HepG2 (cell line): ENCODE results near the gene DOCK10. TPM values are rescaled to one million over a fixed set of nuclear protein-coding genes. Genes with fewer than 3 reads are reported as not detected.

ENCODE experiments used
- ATAC-seq: fragments of 200-7000 bp; cut with Tn5 transposase; 3 replicates; pipeline ENCODE4 v1.9.1; 2020; ENCODE audit warnings: mild to moderate bottlenecking, moderate library complexity
- BruUV-seq: library from RNA; stranded (reverse); fragments of 400-500 nt; replicated peaks from 2 replicates; lab custom pipeline; 2021; lab: Mats Ljungman, UMichigan
- CTCF ChIA-PET: fragments of 300-600 bp; formaldehyde crosslinking; extraction: SDS; loops from one replicate; lab custom pipeline; 2021; ENCODE audit warnings: low total read pairs, inconsistent platforms, low intra/inter-chr PET ratio; lab: Yijun Ruan, JAX
- POLR2A ChIA-PET: fragments of 350-600 bp; sonication (Branson Sonifier 250); formaldehyde crosslinking; loops from one replicate; lab custom pipeline; 2020; ENCODE audit warnings: antibody characterized with exemption, inconsistent platforms; lab: Yijun Ruan, JAX
- DNase-seq: peaks from one replicate; pipeline ENCODE4 v3.0.0-alpha.2; 2015; ENCODE audit warnings: low spot score
- FAIRE-seq: peaks from 3 replicates; lab custom pipeline; 2011; peaks lifted over from hg19 to GRCh38; lab: Jason Lieb, UNC
- H2AFZ ChIP-seq: one replicate; pipeline ENCODE4 v1.6.1; 2011; ENCODE audit warnings: low read length, inconsistent platforms
- H3K27ac ChIP-seq: fragments of 300-600 bp; 3 replicates; pipeline ENCODE4 v1.8.0; 2011; ENCODE audit warnings: mixed run types, mild to moderate bottlenecking, mixed read lengths, low read length, inconsistent platforms; ENCODE audit not compliant: insufficient read depth; ENCODE audit errors: extremely low read length
- H3K27me3 ChIP-seq, 2 experiments: fragments of 200-600 bp in 1 of 2; 2 replicates in 1 of 2; 3 replicates in 1 of 2; pipeline versions ENCODE4 v1.6.0 to v1.8.0; 2011; ENCODE audit warnings: low read length in 2 of 2, mild to moderate bottlenecking in 2 of 2, moderate library complexity in 2 of 2, inconsistent platforms in 1 of 2; ENCODE audit not compliant: insufficient read depth in 2 of 2, control insufficient read depth in 1 of 2
- H3K36me3 ChIP-seq, 2 experiments: fragments of 200-600 bp in 1 of 2; replicated peaks in 1 of 2; 2 replicates in 1 of 2; 3 replicates in 1 of 2; pipeline versions ENCODE4 v1.5.1 to v1.8.0; 2011; ENCODE audit warnings: low read length in 2 of 2, inconsistent platforms in 1 of 2; ENCODE audit not compliant: insufficient read depth in 2 of 2, control insufficient read depth in 1 of 2
- H3K4me1 ChIP-seq: 2 replicates; pipeline ENCODE4 v1.5.1; 2012; ENCODE audit warnings: low read length, inconsistent platforms; ENCODE audit not compliant: insufficient read depth
- H3K4me2 ChIP-seq: 2 replicates; pipeline ENCODE4 v1.6.0; 2011; ENCODE audit warnings: low read depth, low read length, inconsistent platforms
- H3K4me3 ChIP-seq, 3 experiments: fragments of 200-600 bp in 1 of 3; sonication (generic), shearing (Covaris generic) in 1 of 3; replicated peaks in 1 of 3; 2 replicates each; pipeline ENCODE4 v1.5.1; 2011 to 2016; ENCODE audit warnings: low read length in 3 of 3, inconsistent platforms in 2 of 3, low read depth in 2 of 3, mild to moderate bottlenecking in 2 of 3, control low read depth in 1 of 3, mixed read lengths in 1 of 3; ENCODE audit not compliant: insufficient read depth in 1 of 3
- H3K79me2 ChIP-seq: one replicate; pipeline ENCODE4 v1.6.1; 2011; ENCODE audit warnings: low read length, inconsistent platforms; ENCODE audit not compliant: insufficient read depth
- H3K9ac ChIP-seq: 2 replicates; pipeline ENCODE4 v1.6.0; 2011; ENCODE audit warnings: mild to moderate bottlenecking, low read depth, low read length, inconsistent platforms; ENCODE audit not compliant: insufficient read depth
- H3K9me3 ChIP-seq: 2 replicates; pipeline ENCODE4 v1.5.1; 2012; ENCODE audit warnings: mild to moderate bottlenecking, low read length
- H4K20me1 ChIP-seq: 2 replicates; pipeline ENCODE4 v1.6.0; 2011; ENCODE audit warnings: inconsistent platforms, mild to moderate bottlenecking, low read length, moderate library complexity; ENCODE audit not compliant: insufficient read depth
- MTF1 ChIP-seq: sonication (generic); formaldehyde crosslinking; IDR thresholded peaks from 2 replicates; pipeline ENCODE4 v1.5.0; 2020; ENCODE audit warnings: missing genetic modification reagents
- NBN ChIP-seq: fragments of 450-650 bp; conservative IDR thresholded peaks from 2 replicates; pipeline ENCODE4 v1.6.1; 2017
- POLR2A ChIP-seq, 2 experiments: IDR thresholded peaks; 2 replicates each; pipeline ENCODE4 v1.6.1; 2011; ENCODE audit warnings: low read depth in 2 of 2, low read length in 2 of 2, mild to moderate bottlenecking in 1 of 2, moderate library complexity in 1 of 2; ENCODE audit not compliant: insufficient read depth in 1 of 2
- POLR2AphosphoS2 ChIP-seq: IDR thresholded peaks from 2 replicates; pipeline ENCODE4 v1.6.1; 2011; ENCODE audit warnings: low read depth, low read length, improper control_type of control experiment
- SP4 ChIP-seq: sonication (generic); formaldehyde crosslinking; IDR thresholded peaks from 2 replicates; pipeline ENCODE4 v1.8.1; 2023; ENCODE audit warnings: mild to moderate bottlenecking, missing genetic modification reagents
- TFDP2 ChIP-seq: sonication (generic); formaldehyde crosslinking; IDR thresholded peaks from 2 replicates; pipeline ENCODE4 v1.4.0; 2020; ENCODE audit warnings: missing genetic modification reagents
- ZFP62 ChIP-seq: sonication (generic); formaldehyde crosslinking; IDR thresholded peaks from 2 replicates; pipeline ENCODE4 v1.4.0; 2020; ENCODE audit warnings: missing genetic modification reagents
- ZNF777 ChIP-seq: sonication (generic); formaldehyde crosslinking; IDR thresholded peaks from 2 replicates; pipeline ENCODE4 v1.4.0; 2020; ENCODE audit warnings: missing genetic modification reagents
- ZSCAN25 ChIP-seq: sonication (generic); formaldehyde crosslinking; IDR thresholded peaks from 2 replicates; pipeline ENCODE4 v1.8.0; 2022; ENCODE audit warnings: mild to moderate bottlenecking, missing genetic modification reagents
- WGBS: methylation state at CpG from one replicate; pipeline ENCODE4 v1.1.6; 2017; ENCODE audit warnings: low lambda C conversion rate; 5-methylcytosine and 5-hydroxymethylcytosine counted together
- in situ Hi-C: cut with HindIII; loops from 2 replicates; pipeline ENCODE4 v1.10.0; 2017; ENCODE audit warnings: low pct_unique_long_range_greater_than_20kb; ENCODE audit not compliant: extremely low pct_ligation_motif_present
- intact Hi-C: fragments of 100-400 bp; cut with micrococcal nuclease; formaldehyde crosslinking; loops from one replicate; pipeline ENCODE4 v1.10.0; 2022; ENCODE audit not compliant: unreplicated experiment
- polyA plus RNA-seq, 8 experiments: library from polyadenylated mRNA; depleted of rRNA in 3 of 8; stranded (reverse) in 7 of 8; unstranded in 1 of 8; fragments of >200 nt; fragmentation: Illumina TruSeq in 4 of 8; extraction: Trizol in 4 of 8; gene quantifications; 2 replicates each; pipeline versions ENCODE4 v1.2.1 to v1.2.3, GENCODE V29; 2011 to 2016; ENCODE audit warnings: low read depth in 4 of 8, missing spikeins in 1 of 8, mixed read lengths in 1 of 8; ENCODE audit not compliant: insufficient read depth in 1 of 8
- total RNA-seq, 5 experiments: library from RNA; depleted of rRNA; stranded (reverse); fragments of >200 nt; fragmentation: Illumina TruSeq; extraction: Trizol; gene quantifications; 2 replicates each; pipeline ENCODE4 v1.2.3, GENCODE V29; 2016; ENCODE audit warnings: low read depth in 1 of 5
- TF ChIP-seq, protein P1 (sequence below): sonication (generic); formaldehyde crosslinking; IDR thresholded peaks from 2 replicates; pipeline ENCODE4 v1.4.0; 2020; ENCODE audit warnings: missing genetic modification reagents
- TF ChIP-seq, protein P2 (sequence below), 2 experiments: fragments of 450-650 bp in 1 of 2; sonication (generic) in 1 of 2; formaldehyde crosslinking; IDR thresholded peaks; 2 replicates each; pipeline versions ENCODE4 v1.5.0 to v1.8.0; 2020 to 2022; ENCODE audit warnings: mild to moderate bottlenecking in 1 of 2, missing genetic modification reagents in 1 of 2
- TF ChIP-seq, protein P3 (sequence below): IDR thresholded peaks from 2 replicates; pipeline ENCODE4 v1.6.1; 2012; ENCODE audit warnings: inconsistent platforms

Gene DOCK10
- total and polyA plus RNA-seq, 2 of the 13 experiments (the other 11 are each of a cell fraction or from before 2014, with no cell fraction given) = not detected

GRCh38 chr2:224846161-224846560, 196.1 kb downstream of the DOCK10 start:
- in situ Hi-C loops (no loop called here), intact Hi-C loops (no loop called here)
- no peaks in the 10 kb centered on the region for H3K4me1 ChIP-seq
- H3K36me3 ChIP-seq = no peaks in the 10 kb centered on the region
- no peak overlapping the region for H2AFZ ChIP-seq
- ATAC-seq = no peak
- no peaks in the 10 kb centered on the region for H3K79me2 ChIP-seq
- FAIRE-seq = no peak
- H4K20me1 ChIP-seq = no peaks in the 10 kb centered on the region
- H3K27me3 ChIP-seq = peaks cover 0 to 14% of the 10 kb centered on the region in 2 experiments; a peak in 1 of 5 replicates
- no TSS peak for BruUV-seq
- ChIA-PET POLR2A (no interaction called here), CTCF (no interaction called here)
- no peak for DNase-seq
- H3K27ac ChIP-seq = no peak overlapping the region
- H3K4me2 ChIP-seq = no peak overlapping the region
- no peak for TF ChIP-seq POLR2A (IDR thresholded peaks at IDR 0.05; ENCODE audit: insufficient read depth in 1 of 2, low read depth in 2 of 2, low read length in 2 of 2)
- TF ChIP-seq NBN = no peak
- H3K9ac ChIP-seq = no peak overlapping the region
- no peaks in the 10 kb centered on the region for H3K9me3 ChIP-seq
- no peak overlapping the region for H3K4me3 ChIP-seq
- WGBS = 2% methylated on average over 4 of the region's 4 CpGs

DNA sequence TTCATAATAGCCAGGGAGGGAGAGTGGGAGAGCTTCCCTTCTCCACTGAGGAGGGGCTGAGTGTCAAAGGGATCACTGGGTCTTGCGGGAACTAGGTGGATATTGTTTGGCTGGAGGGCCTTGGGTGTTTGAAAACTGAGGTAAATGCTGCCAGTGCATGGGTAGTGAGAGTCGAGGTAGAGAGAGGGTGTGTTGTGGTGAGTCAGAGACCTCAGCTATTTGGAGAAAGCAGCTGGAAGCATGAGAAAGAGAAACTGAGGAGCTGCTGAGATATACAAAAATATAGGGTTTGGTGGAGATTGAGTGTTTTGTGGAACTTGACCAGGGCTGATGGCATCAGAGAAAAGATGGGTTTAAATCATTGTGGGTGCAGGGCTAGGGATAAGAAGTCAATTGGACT, 199.1 kb downstream of the DOCK10 start:
- Histone ChIP-seq H3K4me2 (no peak overlapping the region), H3K4me3 (no peak overlapping the region), H3K27me3 (peaks cover 0 to 3% of the 10 kb centered on the region in 2 experiments; a peak in 1 of 5 replicates), H4K20me1 (no peaks in the 10 kb centered on the region), H3K27ac (no peak overlapping the region), H3K9ac (no peak overlapping the region), H2AFZ (no peak overlapping the region), H3K9me3 (no peaks in the 10 kb centered on the region), H3K79me2 (no peaks in the 10 kb centered on the region), H3K36me3 (no peaks in the 10 kb centered on the region)
- intact Hi-C loops (no loop called here), in situ Hi-C loops (no loop called here)
- FAIRE-seq = no peak
- DNase-seq = no peak
- ChIA-PET POLR2A (no interaction called here), CTCF (no interaction called here)
- ATAC-seq = no peak
- no TSS peak for BruUV-seq
- WGBS = 4% methylated on average over 2 of the region's 2 CpGs
- TF ChIP-seq TFDP2 (no peak), POLR2A (IDR thresholded peaks at IDR 0.05; ENCODE audit: insufficient read depth in 1 of 2, low read depth in 2 of 2, low read length in 2 of 2) (no peak), ZFP62 (CRISPR knock-in tag) (no peak), ZNF777 (CRISPR knock-in tag) (no peak), POLR2AphosphoS2 (no peak), SP4 (no peak), MTF1 (CRISPR knock-in tag) (no peak), ZSCAN25 (CRISPR knock-in tag) (no peak)
- TF ChIP-seq, protein P1, sequence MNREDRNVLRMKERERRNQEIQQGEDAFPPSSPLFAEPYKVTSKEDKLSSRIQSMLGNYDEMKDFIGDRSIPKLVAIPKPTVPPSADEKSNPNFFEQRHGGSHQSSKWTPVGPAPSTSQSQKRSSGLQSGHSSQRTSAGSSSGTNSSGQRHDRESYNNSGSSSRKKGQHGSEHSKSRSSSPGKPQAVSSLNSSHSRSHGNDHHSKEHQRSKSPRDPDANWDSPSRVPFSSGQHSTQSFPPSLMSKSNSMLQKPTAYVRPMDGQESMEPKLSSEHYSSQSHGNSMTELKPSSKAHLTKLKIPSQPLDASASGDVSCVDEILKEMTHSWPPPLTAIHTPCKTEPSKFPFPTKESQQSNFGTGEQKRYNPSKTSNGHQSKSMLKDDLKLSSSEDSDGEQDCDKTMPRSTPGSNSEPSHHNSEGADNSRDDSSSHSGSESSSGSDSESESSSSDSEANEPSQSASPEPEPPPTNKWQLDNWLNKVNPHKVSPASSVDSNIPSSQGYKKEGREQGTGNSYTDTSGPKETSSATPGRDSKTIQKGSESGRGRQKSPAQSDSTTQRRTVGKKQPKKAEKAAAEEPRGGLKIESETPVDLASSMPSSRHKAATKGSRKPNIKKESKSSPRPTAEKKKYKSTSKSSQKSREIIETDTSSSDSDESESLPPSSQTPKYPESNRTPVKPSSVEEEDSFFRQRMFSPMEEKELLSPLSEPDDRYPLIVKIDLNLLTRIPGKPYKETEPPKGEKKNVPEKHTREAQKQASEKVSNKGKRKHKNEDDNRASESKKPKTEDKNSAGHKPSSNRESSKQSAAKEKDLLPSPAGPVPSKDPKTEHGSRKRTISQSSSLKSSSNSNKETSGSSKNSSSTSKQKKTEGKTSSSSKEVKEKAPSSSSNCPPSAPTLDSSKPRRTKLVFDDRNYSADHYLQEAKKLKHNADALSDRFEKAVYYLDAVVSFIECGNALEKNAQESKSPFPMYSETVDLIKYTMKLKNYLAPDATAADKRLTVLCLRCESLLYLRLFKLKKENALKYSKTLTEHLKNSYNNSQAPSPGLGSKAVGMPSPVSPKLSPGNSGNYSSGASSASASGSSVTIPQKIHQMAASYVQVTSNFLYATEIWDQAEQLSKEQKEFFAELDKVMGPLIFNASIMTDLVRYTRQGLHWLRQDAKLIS (CRISPR knock-in tag) = no peak
- TF ChIP-seq, protein P2, sequence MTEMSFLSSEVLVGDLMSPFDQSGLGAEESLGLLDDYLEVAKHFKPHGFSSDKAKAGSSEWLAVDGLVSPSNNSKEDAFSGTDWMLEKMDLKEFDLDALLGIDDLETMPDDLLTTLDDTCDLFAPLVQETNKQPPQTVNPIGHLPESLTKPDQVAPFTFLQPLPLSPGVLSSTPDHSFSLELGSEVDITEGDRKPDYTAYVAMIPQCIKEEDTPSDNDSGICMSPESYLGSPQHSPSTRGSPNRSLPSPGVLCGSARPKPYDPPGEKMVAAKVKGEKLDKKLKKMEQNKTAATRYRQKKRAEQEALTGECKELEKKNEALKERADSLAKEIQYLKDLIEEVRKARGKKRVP (CRISPR knock-in tag; IDR thresholded peaks at IDR 0.05) = no peak
- TF ChIP-seq, protein P3, sequence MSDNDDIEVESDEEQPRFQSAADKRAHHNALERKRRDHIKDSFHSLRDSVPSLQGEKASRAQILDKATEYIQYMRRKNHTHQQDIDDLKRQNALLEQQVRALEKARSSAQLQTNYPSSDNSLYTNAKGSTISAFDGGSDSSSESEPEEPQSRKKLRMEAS = no peak
- TF ChIP-seq, all 625 proteins: peak for 0
- H3K4me1 ChIP-seq = no peaks in the 10 kb centered on the region
